Activated T-helper 17 cell treated with anti-CD3 and anti-CD28 coated beads, Interleukin-2, amount 50 U/mL, for 72 hours (primary cell): ENCODE measurements around the gene NPAT. TPM values are rescaled to one million over a fixed set of nuclear protein-coding genes. Genes with fewer than 3 reads are reported as not detected.
A peak's percentile ranks its signal among the peaks of the same experiment; 100 is the strongest.

Experiments
- ATAC-seq: fragments of 150-1000 bp; cut with Tn5 transposase; replicated peaks from 2 replicates; pipeline ENCODE4 v1.10.0; 2021; ENCODE audit warnings: mild to moderate bottlenecking, moderate library complexity
- H3K27ac Mint-ChIP-seq: one replicate; pipeline ENCODE4 v1.8.0; 2022; ENCODE audit warnings: mixed read lengths
- H3K27me3 Mint-ChIP-seq: one replicate; pipeline ENCODE4 v1.8.0; 2022; ENCODE audit warnings: mixed read lengths
- H3K36me3 Mint-ChIP-seq: one replicate; pipeline ENCODE4 v1.8.0; 2022; ENCODE audit warnings: low read depth, mild to moderate bottlenecking, mixed read lengths
- H3K4me1 Mint-ChIP-seq: one replicate; pipeline ENCODE4 v1.8.0; 2022; ENCODE audit warnings: mixed read lengths
- H3K4me3 Mint-ChIP-seq: one replicate; pipeline ENCODE4 v1.8.0; 2022; ENCODE audit warnings: mild to moderate bottlenecking, mixed read lengths
- H3K9me3 Mint-ChIP-seq: one replicate; pipeline ENCODE4 v1.8.0; 2022; ENCODE audit warnings: mixed read lengths
- total RNA-seq, 2 donors: library from RNA; stranded (reverse); gene quantifications; one replicate each; pipeline ENCODE4 v1.2.3, GENCODE V29; 2022

The NPAT gene
- total RNA-seq, 2 donors from 2014 or later, result 34.0 to 44.5 TPM

DNA sequence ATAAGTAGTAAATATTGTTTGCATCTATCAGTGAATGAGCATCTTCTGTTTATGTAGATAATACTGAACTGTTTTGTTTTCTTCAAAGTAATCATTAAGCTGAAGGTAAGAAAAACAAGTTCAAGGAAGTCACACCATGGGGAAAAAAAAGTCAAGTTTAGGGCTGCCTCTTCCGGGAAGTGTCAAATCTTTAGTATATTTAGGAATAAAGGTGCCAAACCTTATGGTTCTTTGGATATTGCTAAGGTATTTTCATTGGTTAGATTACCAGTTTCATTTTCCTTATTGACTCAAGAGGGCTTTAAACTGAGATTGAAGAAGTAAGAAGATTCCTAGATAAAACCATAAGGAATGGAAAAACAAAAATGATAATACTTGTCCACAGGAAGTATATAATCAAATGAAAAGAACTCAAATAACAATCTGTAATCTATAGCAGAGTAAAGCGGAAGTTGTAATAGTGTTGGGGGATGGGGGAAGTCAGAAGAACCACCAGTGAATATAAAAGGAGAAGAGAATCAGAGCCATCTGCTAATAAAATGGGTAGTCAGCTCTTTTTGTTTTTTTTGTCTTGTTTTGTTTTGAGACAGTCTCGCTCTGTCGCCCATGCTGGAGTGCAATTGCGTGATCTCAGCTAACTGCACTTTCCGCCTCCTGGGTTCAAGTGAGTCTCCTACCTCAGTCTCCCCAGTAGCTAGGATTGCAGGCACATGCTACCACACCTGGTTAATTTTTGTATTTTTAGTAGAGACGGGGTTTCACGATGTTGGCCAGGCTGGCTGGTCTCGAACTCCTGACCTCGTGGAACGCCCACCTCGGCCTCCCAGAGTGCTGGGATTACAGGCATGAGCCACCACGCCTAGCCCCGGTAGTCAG lies 2.7 kb upstream of the NPAT start:
- no peaks in the 10 kb centered on the region for H3K9me3 Mint-ChIP-seq
- H3K27me3 Mint-ChIP-seq, result no peaks in the 10 kb centered on the region
- H3K36me3 Mint-ChIP-seq, result peaks cover 49% of the 10 kb centered on the region
- peaks cover 26% of the 10 kb centered on the region for H3K4me1 Mint-ChIP-seq
- H3K4me3 Mint-ChIP-seq, result no peak overlapping the region
- ATAC-seq, result no peak
- H3K27ac Mint-ChIP-seq, result no peak overlapping the region

DNA sequence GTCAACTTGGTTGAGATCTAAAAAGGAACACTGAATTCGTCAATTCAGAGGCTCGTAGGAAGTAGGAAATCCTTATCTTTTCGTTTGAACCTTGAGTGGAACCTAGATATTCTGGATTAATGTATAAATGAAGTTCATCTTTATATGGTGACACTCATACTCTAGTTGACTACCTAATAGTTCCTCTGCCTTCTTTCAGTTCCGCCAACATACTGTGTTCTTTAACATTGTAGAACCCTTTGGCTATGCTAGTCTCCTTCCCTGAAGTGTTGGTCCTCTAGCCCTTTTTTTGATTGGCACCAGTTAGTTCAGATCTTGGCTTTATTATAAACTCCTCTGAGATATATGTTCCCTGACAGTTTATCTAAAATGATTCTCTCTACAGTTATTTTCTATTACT lies 1.9 kb upstream of the NPAT start:
- Mint-ChIP-seq H3K9me3 (no peaks in the 10 kb centered on the region), H3K4me1 (peaks cover 32% of the 10 kb centered on the region), H3K27me3 (no peaks in the 10 kb centered on the region), H3K4me3 (no peak overlapping the region), H3K36me3 (peaks cover 42% of the 10 kb centered on the region), H3K27ac (no peak overlapping the region)
- ATAC-seq, result no peak

- Mint-ChIP-seq H3K36me3 (peaks cover 33% of the 10 kb centered on the region), H3K4me3 (no peak overlapping the region), H3K4me1 (peaks cover 36% of the 10 kb centered on the region), H3K27me3 (no peaks in the 10 kb centered on the region), H3K9me3 (no peaks in the 10 kb centered on the region), H3K27ac (no peak overlapping the region)
- peak; percentile 45 for ATAC-seq
These were observed 1.1 kb upstream of the NPAT start for GRCh38 chr11:108223348-108224149.

DNA sequence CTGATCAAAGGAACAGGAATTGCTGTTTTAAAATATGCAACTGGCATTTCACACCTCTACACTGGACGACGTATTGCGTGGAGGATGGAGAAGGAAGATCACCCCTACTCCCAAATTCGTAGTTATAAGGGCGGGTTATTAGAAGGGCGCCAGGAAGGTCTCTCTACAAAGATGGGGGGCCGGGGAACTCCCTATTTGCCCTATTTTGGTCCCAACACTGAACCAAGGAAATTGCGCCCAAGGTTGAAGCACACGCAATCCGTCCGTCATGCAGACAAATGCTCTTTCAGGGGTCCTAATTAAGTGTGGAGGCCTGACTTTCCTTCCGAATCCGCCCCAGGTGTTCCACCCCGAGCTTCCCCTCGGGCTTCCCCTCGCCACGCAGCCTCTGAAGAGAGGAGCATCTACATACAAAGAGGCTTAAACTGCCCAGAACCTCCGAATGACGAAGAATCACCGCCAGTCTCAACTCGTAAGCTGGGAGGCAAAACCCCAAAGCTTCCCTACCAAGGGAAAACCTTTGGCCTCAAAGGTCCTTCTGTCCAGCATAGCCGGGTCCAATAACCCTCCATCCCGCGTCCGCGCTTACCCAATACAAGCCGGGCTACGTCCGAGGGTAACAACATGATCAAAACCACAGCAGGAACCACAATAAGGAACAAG lies 396 bp downstream of the NPAT start:
- Mint-ChIP-seq H3K4me3 (no peak overlapping the region), H3K4me1 (peaks cover 42% of the 10 kb centered on the region), H3K9me3 (no peaks in the 10 kb centered on the region), H3K27me3 (no peaks in the 10 kb centered on the region), H3K36me3 (peaks cover 24% of the 10 kb centered on the region), H3K27ac (no peak overlapping the region)
- ATAC-seq, result no peak

DNA sequence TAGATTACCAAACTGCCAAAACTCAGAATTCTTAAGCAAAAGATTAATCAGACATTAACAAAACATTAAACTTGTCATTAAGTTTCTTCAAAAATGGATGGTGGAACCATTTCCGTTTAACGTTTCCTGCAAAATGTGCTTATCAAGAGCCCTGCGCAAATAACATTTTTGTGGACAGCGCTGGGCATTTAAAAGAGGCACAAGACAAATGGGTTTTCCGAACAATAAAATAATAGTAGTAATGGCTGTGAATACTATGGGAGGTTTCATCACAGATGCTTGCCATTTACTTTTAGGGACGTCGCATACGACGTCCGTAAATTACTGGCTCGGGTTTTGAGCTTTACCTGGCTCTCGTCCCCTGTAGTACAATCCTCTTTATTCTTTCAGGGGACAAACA lies 1.1 kb downstream of the NPAT start:
- Mint-ChIP-seq H3K4me1 (peaks cover 46% of the 10 kb centered on the region), H3K27me3 (no peaks in the 10 kb centered on the region), H3K36me3 (peaks cover 24% of the 10 kb centered on the region), H3K9me3 (no peaks in the 10 kb centered on the region), H3K27ac (no peak overlapping the region), H3K4me3 (no peak overlapping the region)
- ATAC-seq, result no peak

DNA sequence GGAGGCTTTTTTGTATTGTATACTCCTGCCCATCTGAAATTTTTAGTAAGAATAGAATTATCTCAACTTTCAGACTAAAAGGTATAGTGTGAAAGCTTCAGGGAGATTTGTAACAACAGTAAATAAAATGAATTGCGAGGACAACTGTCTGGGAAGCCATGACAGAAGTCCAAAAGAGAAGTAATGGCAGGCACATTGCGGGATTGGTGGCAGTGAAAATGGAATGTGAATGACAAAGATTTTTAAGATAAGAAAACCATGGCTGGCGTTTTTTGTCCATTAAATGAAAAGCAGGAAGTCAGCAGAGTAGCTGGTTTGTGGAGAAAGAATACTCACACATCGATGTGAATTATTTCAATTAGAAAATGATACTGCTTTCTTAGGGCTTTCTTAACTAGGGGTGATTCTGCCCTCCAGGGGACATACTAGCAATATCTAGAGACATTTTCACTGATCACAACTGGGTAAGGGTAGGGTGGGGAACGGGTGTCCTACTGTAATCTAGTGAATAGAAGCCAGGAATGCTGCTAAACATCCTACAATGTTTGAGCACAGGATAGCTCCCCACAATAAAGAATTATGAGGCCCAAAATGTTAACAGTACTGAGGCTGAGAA lies 1.6 kb downstream of the NPAT start:
- ATAC-seq, result no peak
- Mint-ChIP-seq H3K27me3 (no peaks in the 10 kb centered on the region), H3K36me3 (peaks cover 25% of the 10 kb centered on the region), H3K4me1 (peaks cover 46% of the 10 kb centered on the region), H3K27ac (no peak overlapping the region), H3K9me3 (no peaks in the 10 kb centered on the region), H3K4me3 (no peak overlapping the region)

DNA sequence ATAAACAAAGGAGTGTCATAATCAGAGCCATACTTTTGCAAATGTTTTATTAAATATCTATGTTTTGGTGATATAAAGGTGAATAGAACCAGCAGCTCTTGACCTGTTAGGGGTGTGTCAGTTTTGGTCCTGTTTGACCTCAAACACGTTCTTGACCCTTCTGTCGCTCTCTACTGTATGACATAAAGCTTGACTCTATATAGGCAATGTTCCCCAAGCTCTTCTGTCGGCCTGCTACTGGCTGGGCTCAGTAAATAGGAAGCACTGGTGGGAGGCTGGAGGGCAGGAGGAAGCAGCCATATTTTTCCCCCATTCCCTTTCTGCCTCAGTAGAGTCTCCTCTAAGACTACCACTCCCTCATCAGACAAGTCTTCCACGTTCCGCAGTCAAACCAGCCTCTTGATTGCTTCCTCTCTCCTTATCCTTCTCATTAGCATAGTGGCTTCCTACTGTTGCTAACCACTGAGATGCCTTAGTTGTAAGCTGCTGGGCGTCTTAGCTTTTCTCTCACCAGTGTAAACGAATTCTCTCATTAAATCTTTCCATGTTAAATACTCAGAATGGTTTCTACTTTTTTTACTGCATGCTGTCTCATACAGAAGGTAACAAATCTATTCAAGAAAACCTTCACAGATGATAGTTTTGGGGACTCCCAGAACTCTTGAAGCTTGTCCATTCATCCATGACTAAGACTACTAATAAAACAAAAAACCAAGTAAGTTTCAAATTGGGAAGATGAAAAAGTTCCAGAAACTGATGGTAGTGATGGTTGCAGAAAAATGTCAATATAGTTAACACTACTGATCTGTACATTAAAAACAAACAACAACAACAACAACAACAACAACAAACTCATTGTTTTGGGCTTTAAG lies 3.3 kb downstream of the NPAT start:
- H3K36me3 Mint-ChIP-seq, result peaks cover 30% of the 10 kb centered on the region
- no peaks in the 10 kb centered on the region for H3K9me3 Mint-ChIP-seq
- H3K27ac Mint-ChIP-seq, result no peak overlapping the region
- H3K27me3 Mint-ChIP-seq, result no peaks in the 10 kb centered on the region
- no peak for ATAC-seq
- H3K4me3 Mint-ChIP-seq, result no peak overlapping the region
- H3K4me1 Mint-ChIP-seq, result peaks cover 51% of the 10 kb centered on the region

- no peak for ATAC-seq
- Mint-ChIP-seq H3K36me3 (peaks cover 37% of the 10 kb centered on the region), H3K27ac (no peak overlapping the region), H3K4me1 (peaks cover 54% of the 10 kb centered on the region), H3K27me3 (no peaks in the 10 kb centered on the region), H3K9me3 (no peaks in the 10 kb centered on the region), H3K4me3 (no peak overlapping the region)
These were observed 4.0 kb downstream of the NPAT start for GRCh38 chr11:108218455-108218854.

GRCh38 chr11:108216988-108217387 lies 5.5 kb downstream of the NPAT start:
- Mint-ChIP-seq H3K4me1 (peaks cover 54% of the 10 kb centered on the region), H3K36me3 (peaks cover 52% of the 10 kb centered on the region), H3K27ac (no peak overlapping the region), H3K27me3 (no peaks in the 10 kb centered on the region), H3K4me3 (peak overlapping the region; percentile 50), H3K9me3 (no peaks in the 10 kb centered on the region)
- no peak for ATAC-seq

DNA sequence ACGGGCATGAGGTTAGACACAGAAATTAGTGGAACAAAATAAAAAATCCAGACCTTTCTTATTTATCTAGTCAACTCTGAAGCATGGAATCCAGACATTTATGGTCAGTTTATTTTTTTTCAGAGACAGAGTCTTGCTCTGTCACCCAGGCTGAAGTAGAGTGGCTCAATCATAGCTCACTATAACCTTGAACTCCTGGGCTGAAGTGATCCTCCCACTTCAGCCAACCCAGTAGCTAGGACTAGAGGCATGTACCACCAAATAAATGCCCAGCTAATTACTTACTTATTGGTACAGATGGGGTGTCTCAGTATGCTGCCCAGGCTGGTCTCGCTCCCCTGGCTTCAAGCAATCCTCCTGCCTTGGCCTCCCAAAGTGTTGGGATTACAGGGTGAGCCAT lies 8.7 kb downstream of the NPAT start:
- no peak overlapping the region for H3K27ac Mint-ChIP-seq
- H3K9me3 Mint-ChIP-seq, result no peaks in the 10 kb centered on the region
- H3K4me1 Mint-ChIP-seq, result peaks cover 48% of the 10 kb centered on the region
- no peaks in the 10 kb centered on the region for H3K27me3 Mint-ChIP-seq
- no peak for ATAC-seq
- no peak overlapping the region for H3K4me3 Mint-ChIP-seq
- H3K36me3 Mint-ChIP-seq, result peaks cover 84% of the 10 kb centered on the region

- ATAC-seq, result peak; percentile 59
- Mint-ChIP-seq H3K36me3 (peaks cover 100% of the 10 kb centered on the region), H3K9me3 (no peaks in the 10 kb centered on the region), H3K27ac (peak overlapping the region; percentile 84), H3K4me3 (peak overlapping the region; percentile 66), H3K4me1 (peaks cover 33% of the 10 kb centered on the region), H3K27me3 (no peaks in the 10 kb centered on the region)
These were observed 12.0 kb downstream of the NPAT start for GRCh38 chr11:108210441-108210840.

- no peak overlapping the region for H3K27ac Mint-ChIP-seq
- peaks cover 42% of the 10 kb centered on the region for H3K4me1 Mint-ChIP-seq
- ATAC-seq, result no peak
- no peak overlapping the region for H3K4me3 Mint-ChIP-seq
- peaks cover 100% of the 10 kb centered on the region for H3K36me3 Mint-ChIP-seq
- H3K27me3 Mint-ChIP-seq, result no peaks in the 10 kb centered on the region
- H3K9me3 Mint-ChIP-seq, result no peaks in the 10 kb centered on the region
These were observed 14.8 kb downstream of the NPAT start for GRCh38 chr11:108207683-108208060.

GRCh38 chr11:108206969-108207682 lies 15.3 kb downstream of the NPAT start:
- no peak overlapping the region for H3K4me3 Mint-ChIP-seq
- peaks cover 42% of the 10 kb centered on the region for H3K4me1 Mint-ChIP-seq
- no peak overlapping the region for H3K27ac Mint-ChIP-seq
- no peaks in the 10 kb centered on the region for H3K27me3 Mint-ChIP-seq
- H3K9me3 Mint-ChIP-seq, result no peaks in the 10 kb centered on the region
- ATAC-seq, result no peak
- peaks cover 99% of the 10 kb centered on the region for H3K36me3 Mint-ChIP-seq
